AG09309 (cell line): ENCODE measurements around the gene TOP2A.

Experiments
- DNase-seq: peaks from one replicate; pipeline ENCODE4 v3.0.0-alpha.2; 2010; ENCODE audit warnings: low read depth
- H3K4me3 ChIP-seq: 2 replicates; pipeline ENCODE4 v1.5.1; 2011; ENCODE audit warnings: mild to moderate bottlenecking, low read depth, low read length, moderate library complexity; ENCODE audit not compliant: control insufficient read depth
- CTCF ChIP-seq: IDR thresholded peaks from 2 replicates; pipeline ENCODE4 v1.5.1; 2011; ENCODE audit warnings: mild to moderate bottlenecking, low read depth, low read length, inconsistent platforms; ENCODE audit not compliant: insufficient read depth, control insufficient read depth; ENCODE audit errors: missing control alignments

The TOP2A gene

GRCh38 chr17:40364121-40364861 lies 53.4 kb downstream of the TOP2A start, which contains the start of gene GJD3:
GJD3 (minus strand) TSS chr17:40364737; CDS start chr17:40363815, 922 bp downstream.
- no peak for TF ChIP-seq CTCF
- H3K4me3 ChIP-seq: peak within 1 kb of the TSS; percentile 55
- DNase-seq: no peak

- DNase-seq: no peak
- no peak for TF ChIP-seq CTCF
- peak overlapping the region; percentile 55 for H3K4me3 ChIP-seq
These were observed 54.4 kb downstream of the TOP2A start for GRCh38 chr17:40363111-40363827.

- peak; percentile 76 for TF ChIP-seq CTCF
- no peak for DNase-seq
- H3K4me3 ChIP-seq: peak overlapping the region; percentile 55
These were observed 55.0 kb downstream of the TOP2A start for GRCh38 chr17:40362696-40363110.

GRCh38 chr17:40361925-40362695 lies 55.6 kb downstream of the TOP2A start:
- TF ChIP-seq CTCF: no peak
- DNase-seq: no peak
- H3K4me3 ChIP-seq: peak overlapping the region; percentile 55

- no peak for DNase-seq
- no peak for TF ChIP-seq CTCF
- no peak overlapping the region for H3K4me3 ChIP-seq
These were observed 56.4 kb downstream of the TOP2A start for GRCh38 chr17:40361063-40361924.

GRCh38 chr17:40360091-40360490 lies 57.6 kb downstream of the TOP2A start:
- no peak overlapping the region for H3K4me3 ChIP-seq
- no peak for DNase-seq
- no peak for TF ChIP-seq CTCF
